Stimulated activated CD4-positive, alpha-beta T cell treated with anti-CD3 and anti-CD28 coated beads, Interleukin-15, amount 100 ng/mL, for 24 hours (primary cell): ENCODE measurements around the gene PPP1CA.
A peak's percentile ranks its signal among the peaks of the same experiment; 100 is the strongest.
"Not testable (repeated sequence)": the region's sequence is repeated elsewhere in the genome, so short reads cannot be mapped to it uniquely, and the experiment has no call there.

Experiments used
- DNase-seq: peaks from one replicate; pipeline ENCODE4 v3.0.0-alpha.2; 2020

PPP1CA gene

DNA sequence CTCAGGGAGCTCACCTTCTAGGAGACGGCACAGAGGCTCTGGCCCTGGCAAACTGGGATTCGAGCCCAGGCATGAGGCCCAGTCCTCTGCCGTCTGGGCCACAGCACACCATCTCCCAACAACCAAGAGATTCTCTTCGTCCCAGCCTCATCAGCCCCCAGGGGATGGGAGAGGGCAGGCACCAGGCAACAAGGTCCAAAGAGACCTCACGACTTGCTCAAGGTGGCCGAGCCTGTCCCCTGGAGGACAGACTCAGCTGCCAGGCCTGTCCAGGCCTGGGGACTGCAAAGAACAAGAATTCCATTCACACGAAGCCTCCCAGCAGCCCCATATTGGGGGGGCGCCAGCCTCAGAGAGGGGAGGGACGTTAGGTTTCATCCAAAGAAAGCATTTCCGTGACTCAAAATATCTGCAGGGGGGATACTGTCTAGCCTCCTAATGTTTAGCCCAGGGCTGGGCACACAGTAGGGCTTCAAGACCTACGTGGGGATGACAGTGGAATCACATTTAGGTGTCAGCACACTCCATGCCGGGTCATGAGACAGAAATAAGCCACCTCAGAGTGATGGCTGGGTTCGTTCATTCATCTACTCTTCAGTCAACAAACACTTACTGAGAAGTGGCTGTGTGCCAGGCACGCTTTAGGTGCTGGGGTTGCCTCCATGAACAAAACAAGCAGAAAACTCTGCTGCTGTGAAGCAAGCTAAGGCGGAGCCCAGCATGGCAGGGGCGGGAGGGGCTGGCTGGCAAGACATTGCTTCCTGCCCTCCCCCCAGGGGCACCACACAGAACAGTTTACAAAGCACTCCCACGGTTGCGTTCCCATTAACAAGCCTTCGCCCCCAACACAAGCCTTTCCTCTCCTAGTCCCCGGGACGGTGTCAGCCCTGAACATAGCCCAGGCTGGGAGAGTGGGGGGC is 15.0 kb upstream of the PPP1CA start:
- DNase-seq, result peak; percentile 58

DNA sequence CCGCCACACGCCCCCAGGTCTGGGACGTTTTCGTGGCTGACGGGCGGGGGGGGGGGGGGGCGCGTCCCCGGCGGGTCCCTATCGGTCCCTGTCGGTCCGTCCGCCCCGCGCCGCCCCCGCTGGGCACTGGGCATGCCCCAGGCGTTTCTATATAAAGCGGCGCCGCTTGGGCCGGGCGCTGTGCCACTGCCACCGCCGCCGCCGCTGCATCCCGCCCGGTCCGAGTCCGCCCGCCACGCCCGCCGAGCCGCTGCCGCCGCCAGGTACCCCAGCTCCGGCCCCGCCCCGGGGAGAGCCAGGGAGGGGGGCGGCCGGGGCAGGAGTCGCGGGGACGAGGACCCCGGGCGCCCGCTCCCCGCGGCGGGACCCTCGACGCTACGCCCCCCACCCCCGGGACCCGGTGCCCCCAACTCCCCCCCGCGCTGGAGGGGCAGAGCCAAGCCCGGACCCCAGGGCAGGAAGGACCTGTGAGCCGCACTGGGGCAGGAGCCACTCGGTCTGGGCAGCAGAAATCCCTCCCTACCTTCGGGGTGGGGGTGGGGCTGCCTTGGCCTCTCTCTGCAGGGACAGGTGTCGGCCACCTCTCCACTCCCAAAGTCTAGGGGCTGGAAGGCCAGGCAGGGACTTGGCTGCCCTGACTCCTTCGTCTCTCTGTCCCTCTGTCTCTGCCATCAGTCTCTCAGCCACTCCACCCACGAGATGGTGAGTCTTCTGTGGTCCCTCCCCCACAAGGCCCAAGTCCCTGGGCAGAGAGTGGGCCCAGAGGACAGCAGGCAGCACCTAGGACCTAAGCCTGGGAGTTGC is 14.0 kb upstream of the PPP1CA start, which contains the start of gene CARNS1:
TSS of gene CARNS1 (plus strand) at position 178 of the 804 bp plus-strand sequence. CDS start at position 700, 522 bp downstream.
- DNase-seq, result peak; percentile 41

DNA sequence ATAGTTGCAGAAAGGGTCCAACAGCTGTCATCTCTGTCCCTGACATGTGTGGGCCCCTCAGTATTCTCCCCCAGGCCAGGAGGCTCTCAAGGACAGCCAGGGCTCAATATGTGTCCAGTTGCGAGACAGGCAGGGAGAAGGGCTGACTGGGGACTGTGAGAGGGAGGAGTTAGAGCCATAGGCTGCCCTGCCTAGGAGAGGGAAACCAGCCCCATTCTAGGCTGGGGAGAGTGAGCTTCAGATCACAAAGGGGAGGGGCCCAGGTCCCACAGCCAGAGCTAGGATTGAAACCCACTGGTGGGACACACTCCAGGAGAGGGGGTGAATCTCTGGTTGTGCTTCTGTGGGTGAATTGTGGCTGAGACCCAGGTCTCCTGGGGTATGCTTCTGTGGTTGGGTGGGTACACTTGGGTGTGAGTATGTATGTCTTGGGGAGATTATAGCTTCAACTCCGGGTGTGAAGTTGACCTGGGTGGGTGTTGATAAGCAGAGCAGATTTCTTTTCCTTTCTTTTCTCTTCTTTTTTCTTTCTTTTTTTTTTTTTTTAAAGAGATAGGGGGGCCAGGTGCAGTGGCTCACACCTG is 11.7 kb upstream of the PPP1CA start:
- no peak for DNase-seq

DNA sequence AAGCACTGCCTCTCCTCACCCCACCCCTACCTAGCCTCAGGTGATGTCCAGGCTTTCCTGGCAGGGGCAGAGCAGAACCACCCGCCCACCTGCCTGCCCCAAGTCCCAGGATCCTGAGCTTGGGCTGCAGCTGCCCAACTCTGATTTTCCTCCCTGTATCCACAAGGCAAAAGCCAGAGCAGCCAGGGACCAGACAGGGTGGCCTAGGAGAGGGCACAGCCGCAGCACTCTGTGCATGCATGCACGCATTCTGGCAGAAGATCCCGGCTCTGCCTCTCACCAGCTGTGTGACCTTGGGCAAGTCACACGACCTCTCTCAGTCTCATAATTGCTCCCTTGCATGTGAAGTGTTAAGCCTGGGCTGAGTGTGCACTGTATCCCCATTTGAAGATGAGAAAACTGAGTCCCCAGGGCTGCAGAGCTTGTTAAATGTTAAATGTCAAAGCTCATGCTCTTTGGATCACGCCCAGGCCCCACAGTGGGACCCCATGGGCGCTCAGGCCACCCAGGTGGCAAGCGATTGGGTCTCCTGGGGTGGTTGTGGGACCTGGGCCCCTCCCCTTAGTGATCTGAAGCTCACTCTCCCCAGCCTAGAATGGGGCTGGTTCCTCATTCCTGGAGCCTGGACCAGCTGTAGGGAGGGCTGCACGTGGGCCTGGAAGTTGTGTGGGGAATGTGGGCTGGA is 11.0 kb upstream of the PPP1CA start:
- DNase-seq, result no peak

DNA sequence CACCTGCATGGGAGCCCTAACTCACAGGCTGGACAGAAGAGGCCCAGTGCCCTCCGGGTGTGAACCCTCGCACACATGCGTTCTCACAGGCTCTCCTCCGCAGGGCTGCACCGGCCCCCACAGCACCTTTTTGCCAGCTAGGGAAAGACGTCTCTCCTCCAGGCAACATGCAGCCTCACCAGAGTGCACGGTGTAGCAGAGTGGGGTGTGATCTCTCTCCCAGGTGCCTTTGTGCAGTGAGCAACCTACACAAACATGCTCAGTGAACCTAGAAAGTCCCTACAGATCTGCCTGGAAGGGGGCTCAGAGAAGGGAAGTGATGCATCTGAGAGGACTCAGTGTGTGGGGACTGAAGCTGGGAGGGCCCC is 10.1 kb upstream of the PPP1CA start:
- DNase-seq, result no peak

DNA sequence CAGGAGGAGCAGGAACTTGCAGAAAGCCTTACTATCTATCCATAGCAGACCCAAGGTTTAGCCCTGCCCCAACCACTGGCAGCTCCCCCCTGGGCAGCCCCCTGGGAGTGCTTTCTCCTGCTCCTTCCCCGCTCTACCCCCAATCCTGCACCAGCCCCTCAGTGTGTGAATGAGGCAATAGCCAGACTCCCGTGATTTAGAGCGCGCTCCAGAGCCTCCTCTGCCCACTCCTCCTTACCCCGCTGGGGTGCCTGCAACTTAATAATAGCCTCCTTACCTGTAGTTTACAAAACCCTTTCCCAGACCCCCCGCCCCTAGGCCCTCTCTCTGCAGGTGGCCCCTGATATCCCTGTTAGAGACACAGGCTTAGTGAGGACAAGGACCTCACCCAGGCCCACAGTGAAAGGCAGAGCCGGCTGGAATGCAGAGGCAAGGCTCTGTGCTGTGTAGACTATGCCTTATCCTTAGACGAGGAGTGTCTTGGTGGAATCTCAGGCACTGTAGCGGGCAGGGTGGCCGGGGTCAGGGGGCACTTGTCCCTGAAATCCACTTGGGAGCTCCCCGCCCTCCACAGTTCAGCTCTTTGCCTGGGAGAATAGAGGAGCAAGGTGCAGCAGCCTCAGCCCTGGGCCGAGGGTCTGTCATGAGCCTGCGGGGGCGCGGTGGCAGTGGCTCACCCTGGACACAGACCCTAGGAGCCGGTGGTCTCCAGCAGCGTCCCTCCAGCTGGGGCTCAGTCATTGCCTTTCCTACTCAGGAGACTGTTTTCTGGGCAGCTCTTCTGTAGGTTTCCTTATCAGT is 9.5 kb upstream of the PPP1CA start:
- no peak for DNase-seq

DNA sequence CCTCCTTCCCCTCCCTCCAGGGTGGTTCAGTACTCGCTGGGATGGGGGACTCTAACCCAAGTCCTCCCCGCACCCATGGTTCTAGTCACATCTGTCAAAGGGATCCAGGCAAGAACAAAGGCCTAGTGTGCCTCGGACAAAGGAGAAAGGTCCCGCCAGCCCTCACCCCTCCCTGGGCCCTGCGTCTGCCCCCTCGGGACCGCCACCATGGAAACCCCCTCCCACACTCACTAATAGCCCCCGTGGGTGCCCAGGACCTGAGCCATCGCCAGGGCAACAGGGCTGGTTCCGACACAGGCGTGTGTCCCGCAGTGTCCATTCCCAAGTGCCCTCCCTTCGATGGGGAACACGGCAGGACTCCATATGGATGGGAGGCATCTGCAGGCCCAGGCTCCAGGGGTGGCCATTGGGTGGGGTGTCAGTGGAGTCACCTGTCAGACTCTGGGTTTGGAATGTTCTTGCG is 8.7 kb upstream of the PPP1CA start:
- DNase-seq, result no peak

DNA sequence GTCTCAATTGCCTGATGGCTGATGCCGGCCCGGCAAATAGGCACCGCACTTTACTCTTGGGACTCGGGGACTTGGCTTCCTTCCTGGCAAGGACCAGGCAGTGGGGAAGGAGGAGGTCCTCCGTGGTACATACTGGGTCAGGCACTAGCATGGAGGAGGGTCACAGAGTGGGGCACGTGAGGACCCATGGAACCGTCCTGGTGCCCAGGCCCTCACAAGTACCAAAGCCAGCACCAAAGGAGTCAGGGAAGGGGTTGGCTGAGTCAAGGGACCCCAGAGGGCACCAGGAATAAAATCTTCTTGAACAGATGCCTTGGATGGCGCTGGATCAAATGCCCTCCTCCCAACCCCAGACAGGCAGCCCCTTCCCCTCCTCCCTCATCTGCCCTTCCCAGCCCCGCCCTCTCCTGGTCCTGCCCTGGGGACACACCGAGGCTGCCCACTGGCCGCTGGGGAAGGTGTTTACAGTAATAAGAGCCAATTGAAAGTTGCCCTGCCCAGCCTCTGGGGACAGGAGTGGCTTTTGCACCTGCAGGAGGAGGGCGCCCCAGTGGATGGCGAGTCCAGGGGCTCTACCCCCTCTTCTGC is 8.2 kb upstream of the PPP1CA start:
- no peak for DNase-seq

DNA sequence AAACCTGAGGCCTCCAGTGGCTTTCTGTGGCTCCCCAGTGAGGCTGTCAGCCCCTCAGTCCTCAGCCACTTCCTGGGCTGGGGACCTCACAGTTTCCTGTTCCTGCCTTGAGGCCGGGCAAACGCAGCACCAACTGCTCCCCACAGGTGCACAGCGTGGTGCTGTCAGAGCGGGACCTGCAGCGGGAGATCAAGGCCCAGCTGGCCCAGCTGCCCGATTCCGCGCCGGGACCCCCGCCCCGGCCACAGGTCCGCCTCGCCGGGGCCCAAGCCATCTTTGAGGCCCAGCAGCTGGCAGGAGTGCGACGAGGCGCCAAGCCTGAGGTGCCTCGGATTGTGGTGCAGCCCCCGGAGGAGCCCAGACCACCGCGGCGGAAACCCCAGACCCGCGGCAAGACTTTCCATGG is 7.6 kb upstream of the PPP1CA start:
- peak; percentile 81 for DNase-seq

DNA sequence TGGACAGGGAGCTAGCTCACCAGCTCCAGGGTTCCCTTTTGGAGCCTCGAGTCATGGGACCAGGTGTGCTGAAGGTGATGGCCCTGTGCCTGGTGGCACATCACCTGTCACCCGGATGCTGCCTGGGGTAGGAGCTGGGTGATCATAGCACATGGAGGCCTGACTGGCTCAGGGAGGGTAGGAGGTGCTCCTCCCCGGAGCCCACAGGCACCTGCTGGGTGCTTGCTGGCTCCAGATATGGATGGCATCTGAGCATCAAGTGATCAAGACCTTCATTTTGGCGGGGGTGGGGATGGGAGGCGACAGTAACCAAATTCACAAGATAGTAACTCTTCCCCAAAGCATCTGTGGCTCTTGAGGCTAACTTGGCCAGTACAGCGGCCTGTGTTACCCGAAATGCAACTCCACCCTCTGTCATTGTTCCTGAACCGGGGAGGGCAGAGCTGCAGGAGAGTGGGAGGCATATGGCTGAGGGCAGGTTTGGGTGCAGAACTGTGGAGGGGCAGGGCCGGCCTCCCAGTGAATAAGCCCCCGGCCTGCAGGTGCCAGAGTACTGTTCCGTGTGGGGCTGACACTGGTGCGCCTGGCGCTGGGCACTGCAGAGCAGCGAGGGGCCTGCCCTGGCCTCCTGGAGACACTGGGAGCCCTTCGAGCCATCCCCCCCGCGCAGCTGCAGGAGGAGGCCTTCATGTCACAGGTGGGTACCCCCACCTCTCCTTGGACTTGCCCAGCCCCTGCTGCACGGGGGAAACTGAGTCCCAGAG is 7.0 kb upstream of the PPP1CA start:
- peak; percentile 45 for DNase-seq

DNA sequence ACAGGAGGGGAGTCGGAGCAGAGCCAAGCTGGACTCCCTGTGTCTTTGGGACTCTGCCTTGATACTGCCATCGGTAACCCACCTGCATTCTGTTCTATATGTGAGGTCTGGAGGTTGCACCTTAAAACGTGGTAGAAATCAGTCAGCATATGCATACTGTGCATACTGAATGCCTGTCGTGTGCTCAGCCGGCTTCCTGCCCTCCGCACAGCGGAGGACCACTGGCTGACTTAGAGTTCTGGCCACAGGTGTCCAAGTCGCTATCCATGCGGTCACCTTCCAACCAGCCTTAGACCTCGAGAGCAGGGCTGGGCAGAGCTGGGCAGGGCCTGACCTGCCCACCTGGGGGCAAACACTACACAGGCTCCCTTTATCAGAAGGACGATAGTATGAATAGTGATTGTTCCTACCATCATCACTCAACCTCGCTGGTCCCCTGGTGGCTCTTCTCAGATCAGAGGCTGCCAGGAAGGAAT is 6.1 kb upstream of the PPP1CA start:
- no peak for DNase-seq

DNA sequence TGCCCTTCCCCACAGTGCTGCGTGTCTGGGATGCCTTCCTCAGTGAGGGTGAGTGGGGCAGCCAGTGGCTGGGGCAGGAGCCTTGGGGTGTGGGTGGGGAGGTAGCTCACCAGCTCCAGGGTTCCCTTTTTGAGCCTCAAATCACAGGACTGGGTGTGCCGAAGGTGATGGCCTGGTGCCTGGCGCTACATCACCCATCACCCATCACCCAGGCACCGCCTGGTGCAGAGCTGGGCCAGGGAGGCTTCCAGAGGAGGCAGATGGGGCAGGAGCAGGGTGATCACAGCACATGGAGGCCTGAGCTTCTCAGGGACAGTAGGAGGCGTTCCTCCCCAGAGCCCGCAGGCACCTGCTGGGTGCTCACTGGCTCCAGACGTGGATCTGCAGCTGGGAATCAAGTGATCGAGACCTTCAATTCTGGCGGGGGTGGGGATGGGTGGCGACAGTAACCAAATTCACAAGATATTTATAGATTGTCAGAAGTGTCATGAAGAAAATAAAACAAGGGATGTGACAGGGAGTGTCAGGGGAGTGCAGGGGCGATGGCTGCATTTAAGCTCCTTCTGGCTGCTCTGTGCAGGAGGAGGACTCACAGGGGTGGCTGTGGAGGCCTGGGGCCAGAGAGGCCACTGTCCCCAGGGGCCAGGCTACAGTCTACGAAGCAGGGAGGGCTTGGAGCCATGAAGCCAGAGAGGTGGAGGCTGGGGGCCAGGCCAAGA is 5.5 kb upstream of the PPP1CA start:
- DNase-seq, result peak; percentile 49

DNA sequence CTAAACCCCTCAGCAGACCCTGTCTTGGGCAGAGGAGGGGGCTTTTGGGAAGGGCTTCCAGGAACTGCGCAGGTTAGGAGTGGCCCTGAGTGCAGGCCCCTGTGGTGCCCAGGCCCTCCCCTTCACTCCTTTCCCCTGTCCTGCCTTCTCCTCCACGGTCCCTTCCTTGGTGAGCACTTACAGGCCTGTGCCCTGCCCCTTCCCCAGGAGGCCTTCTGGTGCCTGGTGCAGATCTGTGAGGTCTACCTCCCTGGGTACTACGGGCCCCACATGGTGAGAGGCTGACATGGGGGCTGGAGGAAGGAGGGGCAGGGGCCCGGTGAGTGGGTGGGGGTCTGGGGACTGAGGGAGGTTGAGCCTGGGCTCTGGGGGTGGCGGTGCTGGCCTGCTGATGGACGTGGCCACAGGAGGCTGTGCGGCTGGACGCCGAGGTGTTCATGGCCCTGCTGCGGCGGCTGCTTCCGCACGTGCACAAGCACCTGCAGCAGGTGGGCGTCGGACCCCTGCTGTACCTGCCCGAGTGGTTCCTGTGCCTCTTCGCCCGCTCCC is 4.8 kb upstream of the PPP1CA start:
- DNase-seq, result no peak

DNA sequence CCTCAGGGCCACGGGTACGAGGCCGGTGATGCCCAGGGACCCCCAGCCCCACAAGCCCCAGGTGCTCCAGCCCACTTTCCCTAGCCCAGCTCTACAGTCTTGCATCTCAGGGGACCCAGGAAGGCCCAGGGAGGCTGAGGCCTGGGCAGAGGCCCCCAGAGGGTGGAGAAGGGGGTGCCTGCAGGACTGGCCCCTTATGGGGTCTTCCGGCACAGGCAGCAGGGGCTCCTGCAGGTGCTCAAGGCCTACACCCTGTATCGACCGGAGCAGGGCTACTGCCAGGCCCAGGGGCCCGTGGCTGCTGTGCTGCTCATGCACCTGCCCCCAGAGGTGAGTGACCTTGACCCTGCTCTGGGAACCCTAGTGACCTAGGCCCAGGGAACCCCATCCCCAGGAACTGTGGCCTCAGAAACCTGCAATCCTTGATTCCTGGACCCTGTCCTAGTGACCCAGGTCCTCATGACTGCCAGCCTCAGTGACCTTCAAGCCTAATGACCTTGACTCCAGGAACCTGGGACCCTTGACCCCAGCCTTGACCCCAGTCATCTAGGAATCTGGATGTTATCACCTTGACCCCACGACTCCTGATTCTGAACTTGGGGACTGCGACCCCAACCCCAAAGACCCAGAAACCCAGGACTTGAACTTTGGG is 4.2 kb upstream of the PPP1CA start:
- no peak for DNase-seq

DNA sequence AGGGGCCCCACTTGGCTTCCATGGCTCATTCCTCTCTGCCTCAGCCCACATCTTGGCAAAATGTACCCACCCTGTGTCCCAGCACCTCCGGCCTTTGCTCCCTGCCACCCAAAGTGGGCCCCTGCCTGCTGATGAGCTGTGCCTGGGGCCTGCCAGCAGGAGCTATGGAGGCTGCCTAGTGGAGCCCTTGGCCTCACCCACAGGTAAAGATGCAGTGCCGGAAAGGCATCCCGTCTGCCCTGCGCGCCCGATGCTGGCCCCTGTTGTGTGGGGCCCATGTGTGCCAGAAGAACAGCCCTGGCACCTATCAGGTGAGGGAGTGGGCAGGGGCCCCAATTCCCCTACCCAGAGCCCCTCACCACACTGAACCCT is 3.5 kb upstream of the PPP1CA start:
- DNase-seq, result peak; percentile 50

DNA sequence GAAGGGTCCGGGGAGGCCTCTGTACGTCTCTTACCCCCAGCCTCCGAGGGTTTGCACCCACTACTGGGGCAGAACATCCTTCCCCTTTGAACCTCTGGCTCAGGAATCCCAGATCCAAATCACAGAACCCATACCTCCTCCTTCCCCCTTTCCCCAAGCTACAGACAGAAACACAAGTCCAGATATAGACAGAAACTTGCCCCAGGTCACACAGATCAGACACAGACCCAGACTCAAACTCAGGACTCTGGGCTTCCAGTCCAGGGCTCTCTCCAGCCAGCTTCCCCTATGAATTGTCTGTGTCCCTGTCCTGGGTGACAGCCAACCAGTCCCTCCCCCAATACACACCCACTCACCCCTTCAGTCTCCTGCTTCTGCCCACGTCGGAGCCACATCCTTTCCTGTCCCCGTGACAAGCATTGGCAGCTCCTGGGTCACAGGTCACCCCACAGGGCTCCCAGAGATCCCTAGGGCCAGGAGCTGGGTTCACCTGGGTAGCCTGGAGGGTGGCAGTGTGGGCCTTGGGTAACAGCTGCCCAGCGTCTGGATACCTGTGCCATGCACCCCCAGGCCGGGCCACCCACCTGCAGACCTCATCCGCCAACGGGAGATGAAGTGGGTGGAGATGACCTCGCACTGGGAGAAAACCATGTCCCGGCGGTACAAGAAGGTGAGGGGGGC is 3.0 kb upstream of the PPP1CA start:
- DNase-seq, result peak; percentile 73

DNA sequence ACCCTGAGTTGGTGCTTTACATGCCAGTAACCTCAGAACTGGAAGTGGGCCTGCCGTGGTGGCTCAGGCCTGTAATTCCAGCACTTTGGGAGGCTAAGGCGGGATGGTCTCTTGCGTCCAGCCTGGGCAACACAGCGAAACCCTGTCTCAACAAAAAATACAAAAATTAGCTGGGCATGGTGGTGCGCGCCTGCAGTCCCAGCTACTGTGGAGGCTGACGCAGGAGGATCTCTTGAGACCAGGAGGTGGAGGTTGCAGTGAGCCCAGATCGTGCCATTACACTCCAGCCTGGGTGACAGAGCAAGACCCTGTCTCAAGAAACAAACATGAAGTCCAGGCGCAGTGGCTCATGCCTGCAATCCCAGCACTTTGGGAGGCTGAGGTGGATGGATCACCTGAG is 1.4 kb upstream of the PPP1CA start:
- not testable (repeated sequence) for DNase-seq

DNA sequence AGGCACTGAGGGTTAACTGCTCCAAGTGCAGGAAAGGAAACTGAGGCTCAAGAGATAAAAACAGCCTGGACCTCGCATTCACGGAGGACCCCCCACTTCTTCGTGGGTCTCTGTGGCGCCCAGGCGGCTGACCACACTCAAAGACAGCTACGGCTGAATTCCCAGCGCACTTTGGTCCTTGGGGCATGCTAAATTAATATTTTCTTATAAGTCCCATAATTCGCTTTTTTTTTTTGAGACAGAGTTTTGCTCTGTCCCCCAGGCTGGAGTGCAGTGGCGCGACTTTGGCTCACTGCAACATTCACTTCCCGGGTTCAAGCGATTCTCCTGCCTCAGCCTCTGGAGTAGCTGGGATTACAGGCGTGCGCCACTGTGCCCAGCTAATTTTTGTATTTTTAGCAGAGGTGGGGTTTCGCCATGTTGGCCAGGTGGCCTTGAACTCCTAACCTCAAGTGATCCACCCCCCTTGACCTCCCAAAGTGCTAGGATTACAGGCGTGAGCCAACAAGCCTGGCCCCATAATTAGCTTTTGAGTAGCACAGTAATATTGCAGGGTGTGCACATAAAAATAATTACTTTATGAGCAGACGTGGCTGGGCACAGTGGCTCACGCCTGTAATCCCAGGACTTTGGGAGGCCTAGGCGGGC is 658 bp upstream of the PPP1CA start:
- not testable (repeated sequence) for DNase-seq
